Measurements from ENCODE around the gene GPC6.

- TF ChIP-seq CTCF (IDR thresholded peaks at IDR 0.05; ENCODE audit: insufficient read depth, low read depth, low read length): no peak
- no peak for TF ChIP-seq EZH2 (IDR thresholded peaks at IDR 0.05; ENCODE audit: insufficient read depth, low read length)
Observed at GRCh38 chr13:93549326-93550005, 322.9 kb downstream of the GPC6 start.

Data from astrocyte (in vitro differentiated cells and primary cell).